CD4-positive, alpha-beta T cell (primary cell): Measurements from ENCODE around the gene NAA10. TPM values are rescaled to one million over a fixed set of nuclear protein-coding genes. Genes with fewer than 3 reads are reported as not detected.

Experiments used
- ATAC-seq: fragments of 200-7000 bp; cut with Tn5 transposase; one replicate; pipeline ENCODE4 v1.10.0; 2022; ENCODE audit warnings: mild to moderate bottlenecking; ENCODE audit not compliant: poor library complexity
- CTCF ChIA-PET: fragments of 350-600 bp; sonication (Branson Sonifier 250); formaldehyde crosslinking; loops from one replicate; lab custom pipeline; 2021; ENCODE audit warnings: antibody characterized with exemption, inconsistent platforms; lab: Charles Lee
- POLR2A ChIA-PET: fragments of 350-600 bp; sonication (Branson Sonifier 250); formaldehyde crosslinking; loops from one replicate; lab custom pipeline; 2021; ENCODE audit warnings: antibody characterized with exemption, inconsistent platforms; lab: Charles Lee
- DNase-seq, 14 experiments: peaks; one replicate each; pipeline ENCODE4 v3.0.0-alpha.2; 2013 to 2020; ENCODE audit warnings: mixed read lengths in 2 of 14
- H3K27ac ChIP-seq, 2 donors: one replicate each; pipeline versions ENCODE4 v1.5.1 to v1.7.0; 2013; ENCODE audit warnings: low read length in 2 of 2, low read depth in 1 of 2, mild to moderate bottlenecking in 1 of 2
- H3K27me3 ChIP-seq, 2 experiments: 1 replicate in 1 of 2; 2 replicates in 1 of 2; pipeline versions ENCODE4 v1.6.1 to v1.7.0; 2013; ENCODE audit warnings: low read length in 2 of 2, control low read depth in 1 of 2, mild to moderate bottlenecking in 1 of 2, moderate library complexity in 1 of 2; ENCODE audit not compliant: insufficient read depth in 2 of 2, control insufficient read depth in 1 of 2
- H3K36me3 ChIP-seq: one replicate; pipeline ENCODE4 v1.6.1; 2013; ENCODE audit warnings: low read length, control low read depth; ENCODE audit not compliant: insufficient read depth
- H3K4me1 ChIP-seq: one replicate; pipeline ENCODE4 v1.6.1; 2013; ENCODE audit warnings: low read length, control low read depth; ENCODE audit not compliant: insufficient read depth
- H3K4me3 ChIP-seq: one replicate; pipeline ENCODE4 v1.5.1; 2013; ENCODE audit warnings: mild to moderate bottlenecking, low read length, moderate library complexity
- H3K9me3 ChIP-seq, 2 experiments: 1 replicate in 1 of 2; 2 replicates in 1 of 2; pipeline versions ENCODE4 v1.6.1 to v1.7.0; 2013; ENCODE audit warnings: low read length in 2 of 2, mild to moderate bottlenecking in 2 of 2, control low read depth in 1 of 2, moderate library complexity in 1 of 2; ENCODE audit not compliant: control insufficient read depth in 1 of 2, insufficient read depth in 1 of 2
- H3K27ac Mint-ChIP-seq: one replicate; pipeline ENCODE4 v1.8.0; 2020; ENCODE audit warnings: mixed read lengths
- H3K27me3 Mint-ChIP-seq: one replicate; pipeline ENCODE4 v1.8.0; 2021; ENCODE audit warnings: mixed read lengths
- H3K36me3 Mint-ChIP-seq: one replicate; pipeline ENCODE4 v1.8.0; 2021; ENCODE audit warnings: low read depth, mixed read lengths
- H3K4me1 Mint-ChIP-seq: one replicate; pipeline ENCODE4 v1.8.0; 2021; ENCODE audit warnings: low read depth, mixed read lengths
- H3K4me3 Mint-ChIP-seq: one replicate; pipeline ENCODE4 v1.8.0; 2020; ENCODE audit warnings: mild to moderate bottlenecking, mixed read lengths
- H3K9me3 Mint-ChIP-seq: one replicate; pipeline ENCODE4 v1.8.0; 2020; ENCODE audit warnings: mixed read lengths
- CTCF ChIP-seq: fragments of 200-600 bp; IDR thresholded peaks from one replicate; pipeline ENCODE4 v1.8.0; 2022; ENCODE audit warnings: antibody characterized with exemption, mild to moderate bottlenecking
- intact Hi-C, 2 experiments: fragments of 100-400 bp; cut with DNase I in 1 of 2; cut with micrococcal nuclease in 1 of 2; formaldehyde crosslinking; loops; one replicate each; pipeline versions ENCODE4 v1.15.1 to v1.9.0; 2023 to 2025; cut with DNase I, micrococcal nuclease
- total RNA-seq, 174 experiments: library from RNA in 2 of 174; stranded (reverse) in 2 of 174; gene quantifications; one replicate each; pipeline ENCODE4 v1.2.3 and lab custom pipeline; 2021 to 2026

Gene NAA10
- total RNA-seq, 2 experiments from 2014 or later: 41.5 to 42.0 TPM

- peak overlapping the region; percentile 98 for H3K27ac Mint-ChIP-seq
- peaks cover 25% of the 10 kb centered on the region for H3K4me1 Mint-ChIP-seq
- Histone ChIP-seq H3K4me1 (peaks cover 32% of the 10 kb centered on the region), H3K27me3 (no peaks in the 10 kb centered on the region), H3K4me3 (peak overlapping the region; percentile 68), H3K9me3 (no peaks in the 10 kb centered on the region), H3K36me3 (no peaks in the 10 kb centered on the region), H3K27ac (peak overlapping the region; percentile 64 to 70)
- intact Hi-C loops: no loop called here
- ChIA-PET POLR2A (interaction anchor here (1.1 to 4.2 kb wide), 2 partner anchors 11 to 397 kb away, joined by 3 to 26 read pairs; no protein-coding TSS in a partner anchor), CTCF (interaction anchor here (0.6 to 1.0 kb wide), 3 partner anchors 9 to 40 kb away, joined by 3 read pairs; no protein-coding TSS in a partner anchor)
- DNase-seq (peak in 3 of 14 experiments; percentile 31 to 45 (median 39)), ATAC-seq (no peak)
- peaks cover 19% of the 10 kb centered on the region for H3K36me3 Mint-ChIP-seq
- TF ChIP-seq CTCF: no peak
- no peaks in the 10 kb centered on the region for H3K27me3 Mint-ChIP-seq
- H3K9me3 Mint-ChIP-seq: no peaks in the 10 kb centered on the region
- peak overlapping the region; percentile 38 for H3K4me3 Mint-ChIP-seq
Measured at GRCh38 chrX:153974003-153974725, 39.3 kb upstream of the NAA10 start.

GRCh38 chrX:153973127-153974002 lies 38.5 kb upstream of the NAA10 start:
- ATAC-seq (peak; percentile 1), DNase-seq (peak in 2 of 14 experiments; percentile 19 to 27)
- peak overlapping the region; percentile 64 to 70 for H3K27ac ChIP-seq
- POLR2A ChIA-PET: interaction anchor here (1.1 to 4.2 kb wide), 3 partner anchors 8 to 398 kb away, joined by 3 to 54 read pairs (median 26); no protein-coding TSS in a partner anchor
- H3K27me3 Mint-ChIP-seq: no peaks in the 10 kb centered on the region
- H3K9me3 ChIP-seq: no peaks in the 10 kb centered on the region
- H3K36me3 Mint-ChIP-seq: peaks cover 19% of the 10 kb centered on the region
- no peaks in the 10 kb centered on the region for H3K9me3 Mint-ChIP-seq
- H3K4me3 ChIP-seq: peak overlapping the region; percentile 68
- no peaks in the 10 kb centered on the region for H3K36me3 ChIP-seq
- intact Hi-C loops: loop anchor here in 1 of 2 experiments (1.0 kb wide), 1 partner anchor 8 kb away; no protein-coding TSS in a partner anchor
- no peak for TF ChIP-seq CTCF
- H3K4me1 Mint-ChIP-seq: peaks cover 32% of the 10 kb centered on the region
- H3K4me1 ChIP-seq: peaks cover 40% of the 10 kb centered on the region
- no peaks in the 10 kb centered on the region for H3K27me3 ChIP-seq
- CTCF ChIA-PET: interaction anchor here (0.6 to 1.0 kb wide), 3 partner anchors 9 to 40 kb away, joined by 3 read pairs; no protein-coding TSS in a partner anchor
- H3K4me3 Mint-ChIP-seq: peak overlapping the region; percentile 86
- peak overlapping the region; percentile 98 for H3K27ac Mint-ChIP-seq
